Measurements from ENCODE around the gene TRIO. TPM values are rescaled to one million over a fixed set of nuclear protein-coding genes. Genes with fewer than 3 reads are reported as not detected.
A peak's percentile ranks its signal among the peaks of the same experiment; 100 is the strongest.

The TRIO gene
- polyA plus RNA-seq, 1 of the 3 experiments (the other 2 are of a cell fraction) = 229 TPM

- DNase-seq = no peak
- peaks cover 46% of the 10 kb centered on the region for H3K79me2 ChIP-seq (ENCODE audit: insufficient read depth)
- TF ChIP-seq EP300 (IDR thresholded peaks at IDR 0.05; ENCODE audit: borderline replicate concordance in 1 of 2, low read depth in 1 of 2, low read length in 1 of 2) (no peak), REST (IDR thresholded peaks at IDR 0.05; ENCODE audit: low read depth, low read length) (no peak), FOXJ3 (CRISPR knock-in tag; IDR thresholded peaks at IDR 0.05) (no peak), NFIC (IDR thresholded peaks at IDR 0.05; ENCODE audit: borderline replicate concordance) (no peak), MEF2A (IDR thresholded peaks at IDR 0.05; ENCODE audit: borderline replicate concordance, low read depth) (no peak), CTCF (IDR thresholded peaks at IDR 0.05) (no peak), CHD2 (IDR thresholded peaks at IDR 0.05; ENCODE audit: low read length, partially characterized antibody) (no peak), EZH2phosphoT487 (IDR thresholded peaks at IDR 0.05; ENCODE audit: borderline replicate concordance, low read depth) (no peak), TCF12 (IDR thresholded peaks at IDR 0.05) (no peak), IRF3 (IDR thresholded peaks at IDR 0.05; ENCODE audit: low read depth, low read length) (no peak), GATA2 (CRISPR knock-in tag; IDR thresholded peaks at IDR 0.05) (no peak), JUND (IDR thresholded peaks at IDR 0.05) (no peak), TAF1 (IDR thresholded peaks at IDR 0.05; ENCODE audit: borderline replicate concordance, low read depth, low read length) (no peak), ELF1 (IDR thresholded peaks at IDR 0.05) (no peak), FOSL2 (IDR thresholded peaks at IDR 0.05; ENCODE audit: borderline replicate concordance, low read depth) (no peak), USF2 (IDR thresholded peaks at IDR 0.05; ENCODE audit: borderline replicate concordance, low read depth, low read length) (no peak)
Measured at GRCh38 chr5:14501353-14502293, 358.5 kb downstream of the TRIO start.

More at GRCh38 chr5:14501353-14502293, 358.5 kb downstream of the TRIO start:
- no peak overlapping the region for H3K9ac ChIP-seq
- no peak overlapping the region for H2AFZ ChIP-seq (ENCODE audit: low read depth)
- H3K4me2 ChIP-seq = no peak overlapping the region
- ChIA-PET CTCF (no interaction called here), POLR2A (no interaction called here)
- 92% methylated on average over 18 of the region's 18 CpGs for WGBS (ENCODE audit: low lambda C conversion rate)
- no peaks in the 10 kb centered on the region for H3K9me2 ChIP-seq
- no peaks in the 10 kb centered on the region for H3K9me3 ChIP-seq
- H3K4me3 ChIP-seq (ENCODE audit: low read depth in 2 of 2, low read length in 1 of 2) = no peak overlapping the region
- no peaks in the 10 kb centered on the region for H3K27me3 ChIP-seq (ENCODE audit: insufficient read depth)
- H3F3A ChIP-seq (replicated peaks; ENCODE audit: insufficient read depth) = peaks cover 54% of the 10 kb centered on the region
- peaks cover 53% of the 10 kb centered on the region for H4K20me1 ChIP-seq (ENCODE audit: insufficient read depth)
- H3K36me3 ChIP-seq (replicated peaks in 1 of 2; ENCODE audit: control insufficient read depth in 1 of 2, insufficient read depth in 2 of 2, low read length in 1 of 2) = peaks cover 80 to 97% of the 10 kb centered on the region in 2 experiments
- peak overlapping the region in 1 of 2 experiments; percentile 25; a peak in 1 of 4 replicates for H3K27ac ChIP-seq (ENCODE audit: low read depth in 2 of 2, low read length in 1 of 2)
- no peaks in the 10 kb centered on the region for H3K4me1 ChIP-seq (ENCODE audit: control insufficient read depth in 1 of 2, insufficient read depth in 2 of 2, low read depth in 1 of 2, low read length in 1 of 2)
